K562 (cell line): ENCODE results near the gene INSYN2B. TPM values are rescaled to one million over a fixed set of nuclear protein-coding genes. Genes with fewer than 3 reads are reported as not detected.

Source experiments
- ATAC-seq: fragments of 200-7000 bp; cut with Tn5 transposase; 3 replicates; pipeline ENCODE4 v1.9.1; 2020; ENCODE audit warnings: moderate library complexity
- BruUV-seq: library from RNA; stranded (reverse); fragments of 400-500 nt; replicated peaks from 2 replicates; lab custom pipeline; 2021; lab: Mats Ljungman, UMichigan
- CTCF ChIA-PET: fragments of 300-600 bp; formaldehyde crosslinking; extraction: SDS; loops from one replicate; lab custom pipeline; 2021; ENCODE audit warnings: low intra/inter-chr PET ratio; lab: Yijun Ruan, JAX
- POLR2A ChIA-PET: fragments of 300-600, 350-650 bp; sonication (Branson Sonifier 250); formaldehyde crosslinking; extraction: SDS; loops from one replicate; lab custom pipeline; 2021; ENCODE audit warnings: antibody characterized with exemption, inconsistent platforms; lab: Yijun Ruan, JAX
- DNase-seq, 4 experiments: peaks; one replicate each; pipeline versions ENCODE4 v3.0.0 to v3.0.0-alpha.2; 2011 to 2018; ENCODE audit warnings: low spot score in 3 of 4, mixed read lengths in 3 of 4; ENCODE audit errors: extremely low read depth in 1 of 4
- FAIRE-seq: peaks from 2 replicates; lab custom pipeline; 2011; peaks lifted over from hg19 to GRCh38; lab: Jason Lieb, UNC
- H2AFZ ChIP-seq: 2 replicates; pipeline ENCODE4 v1.6.0; 2011; ENCODE audit warnings: low read depth, low read length, control low read depth, inconsistent platforms
- H3K27ac ChIP-seq: fragments of 200-600 bp; 3 replicates; pipeline ENCODE4 v1.8.0; 2011; ENCODE audit warnings: low read depth, mild to moderate bottlenecking, control low read depth, inconsistent platforms, low read length, moderate library complexity, mixed read lengths; ENCODE audit errors: extremely low read depth
- H3K27me3 ChIP-seq, 2 experiments: fragments of 300-600 bp in 1 of 2; 2 replicates in 1 of 2; 3 replicates in 1 of 2; pipeline versions ENCODE4 v1.6.0 to v1.8.0; 2011; ENCODE audit warnings: inconsistent platforms in 2 of 2, low read length in 2 of 2, mild to moderate bottlenecking in 1 of 2, mixed read lengths in 1 of 2, moderate library complexity in 1 of 2; ENCODE audit not compliant: control insufficient read depth in 2 of 2, insufficient read depth in 2 of 2
- H3K36me3 ChIP-seq: fragments of 300-600 bp; 3 replicates; pipeline ENCODE4 v1.8.0; 2011; ENCODE audit warnings: mild to moderate bottlenecking, low read length, inconsistent platforms; ENCODE audit not compliant: control insufficient read depth, insufficient read depth
- H3K4me1 ChIP-seq, 2 experiments: fragments of 200-600 bp in 1 of 2; replicated peaks in 1 of 2; 2 replicates in 1 of 2; 3 replicates in 1 of 2; pipeline versions ENCODE4 v1.5.1 to v1.8.0; 2011; ENCODE audit warnings: inconsistent platforms in 2 of 2, low read length in 2 of 2, mild to moderate bottlenecking in 1 of 2, mixed read lengths in 1 of 2, moderate library complexity in 1 of 2; ENCODE audit not compliant: control insufficient read depth in 2 of 2, insufficient read depth in 2 of 2
- H3K4me2 ChIP-seq: 2 replicates; pipeline ENCODE4 v1.6.1; 2011; ENCODE audit warnings: low read length, control low read depth, inconsistent platforms, mixed read lengths; ENCODE audit not compliant: insufficient read depth
- H3K4me3 ChIP-seq: fragments of 200-600 bp; sonication (generic), shearing (Covaris generic); 2 replicates; pipeline ENCODE4 v1.5.1; 2016; ENCODE audit warnings: control low read depth, inconsistent platforms
- H3K79me2 ChIP-seq: fragments of 200-600 bp; 3 replicates; pipeline ENCODE4 v1.8.0; 2011; ENCODE audit warnings: low read length, inconsistent platforms; ENCODE audit not compliant: control insufficient read depth, insufficient read depth
- H3K9ac ChIP-seq, 2 experiments: 2 replicates each; pipeline versions ENCODE4 v1.6.0 to v1.6.1; 2011; ENCODE audit warnings: low read depth in 2 of 2, low read length in 2 of 2, control low read depth in 1 of 2, inconsistent platforms in 1 of 2, mild to moderate bottlenecking in 1 of 2, mixed read lengths in 1 of 2; ENCODE audit not compliant: insufficient read depth in 1 of 2
- H3K9me1 ChIP-seq: one replicate; pipeline ENCODE4 v1.6.0; 2011; ENCODE audit warnings: inconsistent platforms, mild to moderate bottlenecking, low read length, moderate library complexity; ENCODE audit not compliant: control insufficient read depth, insufficient read depth
- H3K9me3 ChIP-seq: replicated peaks from 2 replicates; pipeline ENCODE4 v1.5.1; 2011; ENCODE audit warnings: low read depth, low read length, inconsistent platforms; ENCODE audit not compliant: control insufficient read depth, insufficient read depth
- H4K20me1 ChIP-seq: replicated peaks from 2 replicates; pipeline ENCODE4 v1.6.1; 2011; ENCODE audit warnings: low read length, inconsistent platforms, mixed read lengths; ENCODE audit not compliant: control insufficient read depth, insufficient read depth
- ADNP ChIP-seq: fragments of 200-800 bp; sonication (Bioruptor generic); IDR thresholded peaks from 2 replicates; pipeline ENCODE4 v1.6.1; 2016; ENCODE audit warnings: missing genetic modification characterization, missing compliant biosample characterization
- CREB1 ChIP-seq, 2 experiments: sonication (generic) in 1 of 2; formaldehyde crosslinking in 1 of 2; IDR thresholded peaks; 2 replicates each; pipeline versions ENCODE4 v1.6.1 to v1.8.0; 2012 to 2022; ENCODE audit warnings: inconsistent platforms in 1 of 2, mild to moderate bottlenecking in 1 of 2, missing genetic modification reagents in 1 of 2, moderate library complexity in 1 of 2
- CTCFL ChIP-seq: IDR thresholded peaks from 2 replicates; pipeline ENCODE4 v1.6.1; 2011; ENCODE audit warnings: borderline replicate concordance, low read depth, mild to moderate bottlenecking, moderate library complexity, low read length; ENCODE audit not compliant: insufficient read depth, poor library complexity, severe bottlenecking
- ELK3 ChIP-seq: fragments of 450-650 bp; formaldehyde crosslinking; IDR thresholded peaks from 2 replicates; pipeline ENCODE4 v1.4.0; 2020; ENCODE audit warnings: mild to moderate bottlenecking
- GATA2 ChIP-seq: sonication (generic); formaldehyde crosslinking; IDR thresholded peaks from 2 replicates; pipeline ENCODE4 v1.4.0; 2020; ENCODE audit warnings: mild to moderate bottlenecking, missing genetic modification reagents
- HNRNPLL ChIP-seq: fragments of 200-400 bp; formaldehyde crosslinking; IDR thresholded peaks from 2 replicates; pipeline ENCODE4 v1.6.1; 2017; ENCODE audit warnings: low read length, low read depth, mild to moderate bottlenecking; ENCODE audit not compliant: poor library complexity, severe bottlenecking
- SRSF1 ChIP-seq: fragments of 200-400 bp; formaldehyde crosslinking; IDR thresholded peaks from 2 replicates; pipeline ENCODE4 v1.6.1; 2017; ENCODE audit warnings: mild to moderate bottlenecking, low read depth, low read length, moderate library complexity
- ZNF699 ChIP-seq: fragments of 250-450 bp; sonication (Bioruptor Pico); IDR thresholded peaks from 2 replicates; pipeline ENCODE4 v1.8.0; 2021; ENCODE audit warnings: mild to moderate bottlenecking, moderate library complexity; ENCODE audit not compliant: insufficient replicate concordance
- ZNF717 ChIP-seq: fragments of 250-450 bp; sonication (Bioruptor Pico); IDR thresholded peaks from 2 replicates; pipeline ENCODE4 v1.5.0; 2021
- WGBS: fragments of 100-300 bp; shearing (Covaris generic); methylation state at CpG from one replicate; pipeline ENCODE4 v1.1.6; 2016; ENCODE audit warnings: low coverage, mixed read lengths; ENCODE audit not compliant: insufficient coverage; ENCODE audit errors: missing lambda C conversion rate; 5-methylcytosine and 5-hydroxymethylcytosine counted together
- in situ Hi-C: fragments of 300-500 bp; cut with MboI; formaldehyde crosslinking; loops from 4 replicates; pipeline ENCODE4 v1.15.0; 2018; ENCODE audit warnings: inconsistent platforms, mixed read lengths
- intact Hi-C: fragments of 100-400 bp; cut with micrococcal nuclease; formaldehyde crosslinking; loops from 2 replicates; pipeline ENCODE4 v1.14.2; 2022
- polyA plus RNA-seq, 8 experiments: library from polyadenylated mRNA; depleted of rRNA in 4 of 8; stranded (reverse) in 5 of 8; unstranded in 3 of 8; fragments of >200 nt; fragmentation: Nextera tagmentation in 2 of 8; fragmentation: Illumina TruSeq in 1 of 8; extraction: Ambion mirVana in 2 of 8; extraction: Trizol in 1 of 8; gene quantifications; 2 replicates each; pipeline versions ENCODE4 v1.2.1 to v1.2.3, GENCODE V29; 2011 to 2014; ENCODE audit warnings: inconsistent platforms in 1 of 8, missing spikeins in 1 of 8
- total RNA-seq, 7 experiments: library from RNA; depleted of rRNA in 6 of 7; stranded (reverse); fragments of >200 nt in 6 of 7; fragmentation: Illumina TruSeq in 2 of 7; extraction: Trizol in 2 of 7; gene quantifications; 2 replicates each; pipeline versions ENCODE4 v1.2.1 to v1.2.3, GENCODE V29; 2011 to 2021; ENCODE audit warnings: low replicate concordance in 1 of 7
- TF ChIP-seq, protein P1 (sequence below), 2 experiments: fragments of 450-650 bp; conservative IDR thresholded peaks; 2 replicates each; pipeline ENCODE4 v1.6.1; 2017; ENCODE audit warnings: mild to moderate bottlenecking in 2 of 2, moderate library complexity in 2 of 2
- TF ChIP-seq, protein P2 (sequence below): fragments of 250-450 bp; sonication (Bioruptor Pico); IDR thresholded peaks from 2 replicates; pipeline ENCODE4 v1.5.0; 2020; ENCODE audit warnings: mild to moderate bottlenecking
- TF ChIP-seq, protein P3 (sequence below): sonication (generic); formaldehyde crosslinking; IDR thresholded peaks from 2 replicates; pipeline ENCODE4 v1.4.0; 2020; ENCODE audit warnings: mild to moderate bottlenecking, missing genetic modification reagents

The INSYN2B gene
- total and polyA plus RNA-seq, 9 of the 15 experiments (the other 6 are each of a cell fraction or from before 2014, with no cell fraction given) = not detected

DNA sequence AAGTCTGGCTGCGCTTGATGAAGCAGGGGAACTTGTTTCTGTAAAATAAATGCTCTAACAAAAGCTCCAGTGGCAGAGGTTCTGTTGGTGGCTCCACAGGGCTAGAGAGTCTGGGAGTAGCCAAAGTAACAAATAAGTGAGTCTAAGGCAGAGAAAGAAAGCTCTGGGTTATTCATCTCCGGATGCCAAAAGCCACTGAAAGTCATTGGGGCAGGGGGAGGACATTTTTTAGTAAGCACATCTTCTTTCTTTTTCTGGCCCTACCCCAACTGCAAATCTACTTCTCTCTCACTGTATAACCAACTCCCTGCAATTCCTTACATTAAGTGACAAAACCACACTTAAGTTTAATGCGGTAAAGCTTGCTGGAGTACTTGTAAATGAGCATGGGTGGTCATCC, 141.6 kb downstream of the INSYN2B start:
- H3K4me3 ChIP-seq = no peak overlapping the region
- no peaks in the 10 kb centered on the region for H3K9me3 ChIP-seq
- POLR2A ChIA-PET = no interaction called here
- H3K4me2 ChIP-seq = no peak overlapping the region
- H3K27ac ChIP-seq = no peak overlapping the region
- no peaks in the 10 kb centered on the region for H3K27me3 ChIP-seq
- BruUV-seq = no TSS peak
- no peaks in the 10 kb centered on the region for H3K79me2 ChIP-seq
- no peaks in the 10 kb centered on the region for H3K36me3 ChIP-seq
- in situ Hi-C loops (no loop called here), intact Hi-C loops (no loop called here)
- CTCF ChIA-PET = no interaction called here
- FAIRE-seq (no peak), ATAC-seq (no peak), DNase-seq (no peak)
- H3K9ac ChIP-seq = no peak overlapping the region
- no peaks in the 10 kb centered on the region for H3K9me1 ChIP-seq
- WGBS = 21% methylated on average over 3 of the region's 3 CpGs
- no peaks in the 10 kb centered on the region for H4K20me1 ChIP-seq
- no peak overlapping the region for H2AFZ ChIP-seq
- H3K4me1 ChIP-seq = no peaks in the 10 kb centered on the region
- TF ChIP-seq ELK3 (CRISPR knock-in tag) = no peak
- TF ChIP-seq, protein P1, sequence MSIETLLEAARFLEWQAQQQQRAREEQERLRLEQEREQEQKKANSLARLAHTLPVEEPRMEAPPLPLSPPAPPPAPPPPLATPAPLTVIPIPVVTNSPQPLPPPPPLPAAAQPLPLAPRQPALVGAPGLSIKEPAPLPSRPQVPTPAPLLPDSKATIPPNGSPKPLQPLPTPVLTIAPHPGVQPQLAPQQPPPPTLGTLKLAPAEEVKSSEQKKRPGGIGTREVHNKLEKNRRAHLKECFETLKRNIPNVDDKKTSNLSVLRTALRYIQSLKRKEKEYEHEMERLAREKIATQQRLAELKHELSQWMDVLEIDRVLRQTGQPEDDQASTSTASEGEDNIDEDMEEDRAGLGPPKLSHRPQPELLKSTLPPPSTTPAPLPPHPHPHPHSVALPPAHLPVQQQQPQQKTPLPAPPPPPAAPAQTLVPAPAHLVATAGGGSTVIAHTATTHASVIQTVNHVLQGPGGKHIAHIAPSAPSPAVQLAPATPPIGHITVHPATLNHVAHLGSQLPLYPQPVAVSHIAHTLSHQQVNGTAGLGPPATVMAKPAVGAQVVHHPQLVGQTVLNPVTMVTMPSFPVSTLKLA (conservative IDR thresholded peaks at IDR 0.05) = no peak
- no peak for TF ChIP-seq SRSF1
- TF ChIP-seq CTCFL = no peak
- no peak for TF ChIP-seq ZNF699 (CRISPR knock-in tag)
- TF ChIP-seq, protein P2, sequence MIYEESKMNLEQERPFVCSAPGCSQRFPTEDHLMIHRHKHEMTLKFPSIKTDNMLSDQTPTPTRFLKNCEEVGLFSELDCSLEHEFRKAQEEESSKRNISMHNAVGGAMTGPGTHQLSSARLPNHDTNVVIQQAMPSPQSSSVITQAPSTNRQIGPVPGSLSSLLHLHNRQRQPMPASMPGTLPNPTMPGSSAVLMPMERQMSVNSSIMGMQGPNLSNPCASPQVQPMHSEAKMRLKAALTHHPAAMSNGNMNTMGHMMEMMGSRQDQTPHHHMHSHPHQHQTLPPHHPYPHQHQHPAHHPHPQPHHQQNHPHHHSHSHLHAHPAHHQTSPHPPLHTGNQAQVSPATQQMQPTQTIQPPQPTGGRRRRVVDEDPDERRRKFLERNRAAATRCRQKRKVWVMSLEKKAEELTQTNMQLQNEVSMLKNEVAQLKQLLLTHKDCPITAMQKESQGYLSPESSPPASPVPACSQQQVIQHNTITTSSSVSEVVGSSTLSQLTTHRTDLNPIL (CRISPR knock-in tag) = no peak
- no peak for TF ChIP-seq ADNP (tag)
- TF ChIP-seq HNRNPLL = no peak
- no peak for TF ChIP-seq ZNF717 (CRISPR knock-in tag)
- TF ChIP-seq, protein P3, sequence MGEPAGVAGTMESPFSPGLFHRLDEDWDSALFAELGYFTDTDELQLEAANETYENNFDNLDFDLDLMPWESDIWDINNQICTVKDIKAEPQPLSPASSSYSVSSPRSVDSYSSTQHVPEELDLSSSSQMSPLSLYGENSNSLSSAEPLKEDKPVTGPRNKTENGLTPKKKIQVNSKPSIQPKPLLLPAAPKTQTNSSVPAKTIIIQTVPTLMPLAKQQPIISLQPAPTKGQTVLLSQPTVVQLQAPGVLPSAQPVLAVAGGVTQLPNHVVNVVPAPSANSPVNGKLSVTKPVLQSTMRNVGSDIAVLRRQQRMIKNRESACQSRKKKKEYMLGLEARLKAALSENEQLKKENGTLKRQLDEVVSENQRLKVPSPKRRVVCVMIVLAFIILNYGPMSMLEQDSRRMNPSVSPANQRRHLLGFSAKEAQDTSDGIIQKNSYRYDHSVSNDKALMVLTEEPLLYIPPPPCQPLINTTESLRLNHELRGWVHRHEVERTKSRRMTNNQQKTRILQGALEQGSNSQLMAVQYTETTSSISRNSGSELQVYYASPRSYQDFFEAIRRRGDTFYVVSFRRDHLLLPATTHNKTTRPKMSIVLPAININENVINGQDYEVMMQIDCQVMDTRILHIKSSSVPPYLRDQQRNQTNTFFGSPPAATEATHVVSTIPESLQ = no peak
- no peak for TF ChIP-seq CREB1 (IDR thresholded peaks at IDR 0.05)
- TF ChIP-seq CREB1 (CRISPR knock-in tag; IDR thresholded peaks at IDR 0.05) = no peak
- TF ChIP-seq GATA2 (CRISPR knock-in tag) = no peak
